ENCODE measurements around the gene TSFM.

Gene TSFM

DNA sequence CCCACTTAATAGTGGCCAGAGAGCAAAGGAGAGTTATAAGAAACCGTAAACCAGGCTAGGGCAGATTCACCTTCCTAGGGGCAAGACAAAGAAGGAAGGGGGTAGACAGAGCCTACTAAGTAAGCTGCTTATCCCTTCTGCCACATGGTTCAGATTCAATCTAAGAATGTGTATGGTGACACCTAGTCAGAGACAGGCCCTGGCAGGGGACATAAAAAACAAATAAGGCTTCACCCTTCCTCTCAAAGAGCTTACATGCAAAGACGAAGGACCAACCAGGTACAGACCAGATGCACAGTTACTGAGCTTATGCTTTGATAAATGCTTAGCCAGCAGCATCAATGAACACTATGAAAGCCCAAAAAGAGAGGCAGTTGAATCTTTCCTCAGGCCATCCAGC lies 20.1 kb upstream of the TSFM start:
- Histone ChIP-seq H3K4me3 (ENCODE audit: low read depth, low read length, poor library complexity, severe bottlenecking) (no peak overlapping the region), H3K27me3 (ENCODE audit: insufficient read depth, low read length) (peaks cover 24% of the 10 kb centered on the region)

DNA sequence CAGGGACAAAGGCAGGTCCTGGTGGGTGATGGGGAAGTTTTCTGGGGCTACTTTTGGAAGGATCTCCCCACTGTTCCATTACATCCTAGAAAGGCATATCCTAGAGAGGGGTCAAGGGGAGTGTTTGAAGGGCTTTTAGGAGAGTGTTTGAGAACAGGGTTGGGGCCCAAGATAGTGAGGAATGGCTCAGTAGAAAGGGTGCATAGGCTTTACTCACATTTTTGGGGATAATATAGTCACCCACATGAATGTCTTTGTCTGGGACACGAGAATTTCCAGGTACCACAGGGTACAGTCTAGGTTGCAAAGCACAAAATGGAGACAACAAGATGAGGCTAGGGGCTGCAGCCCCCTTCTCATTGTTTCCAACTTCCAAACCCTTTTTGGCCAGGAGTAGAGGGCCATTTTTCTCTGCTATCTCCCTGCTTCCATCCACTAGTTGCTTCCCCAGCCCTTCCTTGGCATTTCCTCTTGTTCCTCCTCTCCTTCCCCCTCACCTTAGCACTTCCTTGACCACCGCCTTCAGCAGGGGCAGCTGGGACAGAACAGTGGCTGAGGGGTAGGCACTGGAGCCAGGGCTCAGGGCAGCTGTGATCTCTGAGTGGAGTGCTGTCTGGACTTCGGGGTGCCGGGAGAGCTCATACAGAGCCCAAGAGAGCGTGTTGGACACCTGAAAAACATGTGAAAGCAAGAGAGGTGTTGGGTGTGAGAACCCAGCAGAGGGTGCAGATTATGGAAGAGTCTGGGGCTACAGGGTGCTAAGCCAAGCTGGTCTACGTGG lies 18.5 kb upstream of the TSFM start:
- Histone ChIP-seq H3K27ac (ENCODE audit: low read depth, low read length, poor library complexity, severe bottlenecking) (no peak overlapping the region), H4K20me1 (ENCODE audit: insufficient read depth, low read length) (no peaks in the 10 kb centered on the region), H3K27me3 (ENCODE audit: insufficient read depth, low read length) (peaks cover 24% of the 10 kb centered on the region), H3F3A (ENCODE audit: insufficient read depth, low read length) (no peaks in the 10 kb centered on the region), H2AFZ (ENCODE audit: low read length) (no peak overlapping the region), H3K9me3 (ENCODE audit: low read length) (no peaks in the 10 kb centered on the region), H3K79me2 (ENCODE audit: insufficient read depth, low read length) (no peaks in the 10 kb centered on the region), H3K9ac (ENCODE audit: low read length) (no peak overlapping the region), H3K4me1 (ENCODE audit: insufficient read depth, low read length, severe bottlenecking) (peaks cover 20% of the 10 kb centered on the region), H3K4me3 (ENCODE audit: low read depth, low read length, poor library complexity, severe bottlenecking) (no peak overlapping the region), H3K9me2 (ENCODE audit: low read depth, low read length) (no peaks in the 10 kb centered on the region), H3K36me3 (ENCODE audit: insufficient read depth, low read length) (peaks cover 25% of the 10 kb centered on the region), H3K4me2 (ENCODE audit: low read length) (no peak overlapping the region)
- TF ChIP-seq, protein P1, sequence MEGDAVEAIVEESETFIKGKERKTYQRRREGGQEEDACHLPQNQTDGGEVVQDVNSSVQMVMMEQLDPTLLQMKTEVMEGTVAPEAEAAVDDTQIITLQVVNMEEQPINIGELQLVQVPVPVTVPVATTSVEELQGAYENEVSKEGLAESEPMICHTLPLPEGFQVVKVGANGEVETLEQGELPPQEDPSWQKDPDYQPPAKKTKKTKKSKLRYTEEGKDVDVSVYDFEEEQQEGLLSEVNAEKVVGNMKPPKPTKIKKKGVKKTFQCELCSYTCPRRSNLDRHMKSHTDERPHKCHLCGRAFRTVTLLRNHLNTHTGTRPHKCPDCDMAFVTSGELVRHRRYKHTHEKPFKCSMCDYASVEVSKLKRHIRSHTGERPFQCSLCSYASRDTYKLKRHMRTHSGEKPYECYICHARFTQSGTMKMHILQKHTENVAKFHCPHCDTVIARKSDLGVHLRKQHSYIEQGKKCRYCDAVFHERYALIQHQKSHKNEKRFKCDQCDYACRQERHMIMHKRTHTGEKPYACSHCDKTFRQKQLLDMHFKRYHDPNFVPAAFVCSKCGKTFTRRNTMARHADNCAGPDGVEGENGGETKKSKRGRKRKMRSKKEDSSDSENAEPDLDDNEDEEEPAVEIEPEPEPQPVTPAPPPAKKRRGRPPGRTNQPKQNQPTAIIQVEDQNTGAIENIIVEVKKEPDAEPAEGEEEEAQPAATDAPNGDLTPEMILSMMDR (IDR thresholded peaks at IDR 0.05; ENCODE audit: low read length): no peak
- no peak for TF ChIP-seq EZH2 (IDR thresholded peaks at IDR 0.05; ENCODE audit: borderline replicate concordance, low read length)

More for the DNA sequence above, 20.1 kb upstream of the TSFM start:
- H2AFZ ChIP-seq (ENCODE audit: low read length): no peak overlapping the region
- H3K4me2 ChIP-seq (ENCODE audit: low read length): no peak overlapping the region
- peaks cover 27% of the 10 kb centered on the region for H3K36me3 ChIP-seq (ENCODE audit: insufficient read depth, low read length)
- H3K4me1 ChIP-seq (ENCODE audit: insufficient read depth, low read length, severe bottlenecking): peaks cover 20% of the 10 kb centered on the region
- H3K9ac ChIP-seq (ENCODE audit: low read length): no peak overlapping the region
- no peaks in the 10 kb centered on the region for H3F3A ChIP-seq (ENCODE audit: insufficient read depth, low read length)
- no peaks in the 10 kb centered on the region for H3K9me2 ChIP-seq (ENCODE audit: low read depth, low read length)
- H4K20me1 ChIP-seq (ENCODE audit: insufficient read depth, low read length): no peaks in the 10 kb centered on the region
- H3K27ac ChIP-seq (ENCODE audit: low read depth, low read length, poor library complexity, severe bottlenecking): no peak overlapping the region
- H3K9me3 ChIP-seq (ENCODE audit: low read length): no peaks in the 10 kb centered on the region
- TF ChIP-seq, protein P1 (IDR thresholded peaks at IDR 0.05; ENCODE audit: low read length): no peak
- TF ChIP-seq EZH2 (IDR thresholded peaks at IDR 0.05; ENCODE audit: borderline replicate concordance, low read length): no peak
- no peaks in the 10 kb centered on the region for H3K79me2 ChIP-seq (ENCODE audit: insufficient read depth, low read length)

DNA sequence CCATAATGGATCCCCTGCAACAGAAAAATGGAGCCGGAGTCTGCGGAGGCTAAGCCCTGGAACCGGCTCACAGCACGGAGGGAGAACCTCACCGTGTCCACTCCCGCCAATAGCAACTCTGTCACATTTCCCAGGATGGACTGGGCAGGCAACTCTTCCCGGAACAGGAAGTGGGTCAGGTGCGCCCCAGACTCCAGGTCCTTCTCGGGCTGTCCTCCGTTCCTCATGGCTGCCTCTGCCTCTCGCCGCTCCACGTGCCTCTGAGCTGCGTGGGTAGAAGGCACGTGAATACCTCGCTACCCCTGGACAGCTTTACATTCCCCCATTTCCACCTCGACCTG lies 18.0 kb upstream of the TSFM start:
- Histone ChIP-seq H3K4me2 (ENCODE audit: low read length) (peak overlapping the region; percentile 66), H3K9ac (ENCODE audit: low read length) (peak overlapping the region; percentile 36; the same call in 1 of the 2 replicates), H3K27ac (ENCODE audit: low read depth, low read length, poor library complexity, severe bottlenecking) (no peak overlapping the region), H3K27me3 (ENCODE audit: insufficient read depth, low read length) (peaks cover 24% of the 10 kb centered on the region), H2AFZ (ENCODE audit: low read length) (no peak overlapping the region), H4K20me1 (ENCODE audit: insufficient read depth, low read length) (no peaks in the 10 kb centered on the region), H3K36me3 (ENCODE audit: insufficient read depth, low read length) (peaks cover 26% of the 10 kb centered on the region), H3K4me3 (ENCODE audit: low read depth, low read length, poor library complexity, severe bottlenecking) (peak overlapping the region; percentile 47), H3K9me2 (ENCODE audit: low read depth, low read length) (no peaks in the 10 kb centered on the region), H3F3A (ENCODE audit: insufficient read depth, low read length) (no peaks in the 10 kb centered on the region), H3K9me3 (ENCODE audit: low read length) (no peaks in the 10 kb centered on the region), H3K79me2 (ENCODE audit: insufficient read depth, low read length) (no peaks in the 10 kb centered on the region), H3K4me1 (ENCODE audit: insufficient read depth, low read length, severe bottlenecking) (peaks cover 20% of the 10 kb centered on the region)
- TF ChIP-seq EZH2 (IDR thresholded peaks at IDR 0.05; ENCODE audit: borderline replicate concordance, low read length): no peak
- TF ChIP-seq, protein P1 (IDR thresholded peaks at IDR 0.05; ENCODE audit: low read length): no peak

All from OCI-LY1 (cell line).